NCI-H146 treated with DMSO at 0.1 percent for 48 hours (cell line): Measurements from ENCODE around the gene TFDP1.

Experiments
- DNase-seq: peaks from one replicate; lab custom pipeline; 2025; ENCODE audit not compliant: unreplicated experiment; lab: John Stamatoyannopoulos, UW

The TFDP1 gene

DNA sequence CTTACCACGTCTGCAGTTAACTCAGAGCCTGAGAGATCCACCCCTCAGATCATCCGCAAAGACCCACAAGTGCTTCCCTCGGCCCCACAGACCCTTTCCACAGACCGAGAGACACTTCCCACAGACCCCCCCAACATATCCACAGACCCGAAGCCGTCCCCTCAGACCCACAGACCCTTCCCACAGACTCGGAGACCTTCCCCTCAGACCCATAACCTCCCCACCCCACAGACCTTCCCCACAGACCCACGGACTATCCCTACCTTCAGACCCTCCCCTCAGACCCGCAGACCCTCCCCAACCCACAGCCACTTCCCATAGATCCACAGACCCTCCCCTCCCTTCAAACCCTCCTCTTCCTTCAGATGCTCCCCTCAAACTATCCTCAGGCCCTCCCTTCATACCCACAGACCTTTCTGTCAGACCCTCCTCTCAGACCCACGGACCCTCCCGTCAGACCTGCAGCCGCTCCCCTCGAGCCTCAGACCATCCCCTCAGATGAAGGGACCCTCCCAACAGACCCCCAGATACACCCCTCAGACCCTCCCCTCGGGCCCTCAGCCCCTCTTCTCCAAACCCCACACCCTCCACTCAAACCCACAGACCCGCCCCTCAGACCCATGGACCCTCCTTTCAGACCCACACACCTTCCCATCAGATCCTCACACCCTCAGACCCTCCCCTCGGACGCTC, 20.1 kb upstream of the TFDP1 start:
- DNase-seq = no peak

DNA sequence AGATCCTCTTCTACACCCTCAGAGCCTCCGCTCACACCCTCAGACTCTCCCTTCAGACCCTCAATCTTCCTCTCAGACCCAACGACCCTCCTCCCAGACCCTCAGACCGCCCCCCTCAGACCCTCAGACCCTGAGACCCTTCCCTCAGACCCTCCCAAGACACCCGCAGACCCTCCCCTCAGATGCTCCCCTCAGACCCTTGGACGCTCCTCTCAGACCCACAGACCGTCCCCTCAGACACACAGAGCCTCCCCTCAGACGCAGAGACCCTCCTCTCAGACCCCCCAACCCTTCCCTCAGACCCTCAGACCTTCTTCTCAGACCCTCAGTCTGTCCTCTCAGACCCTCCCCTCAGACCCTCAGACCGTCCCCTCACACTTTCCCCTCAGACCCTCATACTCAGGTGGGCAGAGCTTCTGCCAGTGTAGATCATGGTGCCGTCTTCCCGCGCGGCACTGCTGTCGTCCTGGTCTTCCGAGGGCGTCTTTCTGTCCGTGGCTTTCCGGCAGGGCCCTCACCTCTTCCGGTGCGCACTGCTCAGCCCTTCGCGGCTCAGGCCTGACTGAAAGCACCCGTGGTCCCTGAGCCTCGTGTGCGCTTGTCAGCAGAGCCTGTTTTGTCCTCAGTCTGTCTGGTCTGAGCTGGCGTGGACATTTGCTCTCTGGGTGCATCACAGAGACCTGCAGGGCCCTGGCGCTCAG, 18.9 kb upstream of the TFDP1 start:
- DNase-seq = no peak

DNA sequence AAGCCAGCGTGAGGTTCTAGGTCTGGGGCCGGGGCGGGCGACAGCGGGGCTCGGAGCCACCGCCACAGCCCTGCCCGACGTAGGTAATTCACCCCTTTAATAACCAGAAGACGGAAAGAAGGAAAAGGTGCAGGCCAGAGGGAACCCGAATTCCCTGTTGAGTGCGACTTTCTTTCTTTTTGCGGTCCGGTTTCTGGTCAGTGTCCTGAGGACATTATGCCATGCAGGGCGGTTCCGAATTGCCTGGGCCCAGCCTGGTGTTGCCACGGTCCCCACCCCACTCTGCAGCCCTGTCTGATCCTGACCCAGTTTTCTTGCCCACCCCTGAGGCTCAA, 18.4 kb upstream of the TFDP1 start:
- DNase-seq = no peak

DNA sequence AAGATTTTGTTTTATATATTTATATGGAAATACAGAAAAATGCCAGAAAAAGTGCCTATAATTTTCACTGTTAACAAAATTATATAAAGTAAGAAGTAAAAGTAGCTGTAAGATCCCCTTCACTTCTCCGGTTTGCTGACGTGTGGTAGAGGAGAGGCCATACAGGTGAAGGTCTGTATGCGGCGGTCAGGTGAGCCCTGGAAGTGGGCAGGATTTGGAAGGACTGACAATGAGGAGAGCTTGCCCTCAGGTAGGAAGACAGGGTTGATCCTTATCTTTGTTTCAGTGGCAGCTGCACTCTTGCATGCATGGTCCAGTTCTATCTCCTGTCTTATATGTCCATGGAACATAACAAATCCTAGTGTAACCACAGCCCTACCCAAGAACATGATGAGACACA, 16.9 kb upstream of the TFDP1 start:
- no peak for DNase-seq

DNA sequence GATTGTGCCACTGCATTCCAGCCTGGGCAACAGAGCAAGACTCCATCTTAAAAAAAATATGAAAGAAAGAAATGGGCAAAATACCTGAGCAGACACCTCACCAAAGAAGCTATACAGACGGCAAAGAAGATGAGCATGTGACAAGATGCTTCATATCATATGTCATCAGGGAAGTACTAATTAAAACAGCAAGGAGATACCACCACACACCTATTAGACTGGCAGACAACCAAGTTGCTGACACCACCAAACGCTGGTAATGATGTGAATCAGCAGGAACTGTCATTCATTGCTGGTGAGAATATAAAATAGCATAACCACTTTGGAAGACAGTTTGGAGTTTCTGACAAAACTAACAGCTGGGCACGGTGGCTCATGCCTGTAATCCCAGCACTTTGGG, 11.5 kb upstream of the TFDP1 start:
- no peak for DNase-seq

DNA sequence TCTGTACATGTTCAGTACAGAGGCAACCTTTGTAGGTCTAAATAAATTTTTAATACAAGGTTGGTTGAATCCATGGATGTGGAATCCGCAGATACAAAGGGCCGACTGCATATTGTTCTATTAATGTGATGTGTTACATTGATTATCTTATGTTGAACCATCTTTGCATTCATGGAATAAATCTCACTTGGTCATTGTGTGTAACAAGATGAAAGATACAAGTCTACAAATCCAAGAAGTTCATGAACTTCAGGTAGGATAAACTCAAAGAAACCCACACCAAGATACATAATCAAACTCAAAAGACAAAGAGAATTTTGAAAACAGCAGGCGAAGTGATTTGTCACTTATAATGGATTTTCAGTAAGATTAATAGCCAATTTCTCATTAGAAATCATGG, 8.0 kb upstream of the TFDP1 start:
- no peak for DNase-seq

DNA sequence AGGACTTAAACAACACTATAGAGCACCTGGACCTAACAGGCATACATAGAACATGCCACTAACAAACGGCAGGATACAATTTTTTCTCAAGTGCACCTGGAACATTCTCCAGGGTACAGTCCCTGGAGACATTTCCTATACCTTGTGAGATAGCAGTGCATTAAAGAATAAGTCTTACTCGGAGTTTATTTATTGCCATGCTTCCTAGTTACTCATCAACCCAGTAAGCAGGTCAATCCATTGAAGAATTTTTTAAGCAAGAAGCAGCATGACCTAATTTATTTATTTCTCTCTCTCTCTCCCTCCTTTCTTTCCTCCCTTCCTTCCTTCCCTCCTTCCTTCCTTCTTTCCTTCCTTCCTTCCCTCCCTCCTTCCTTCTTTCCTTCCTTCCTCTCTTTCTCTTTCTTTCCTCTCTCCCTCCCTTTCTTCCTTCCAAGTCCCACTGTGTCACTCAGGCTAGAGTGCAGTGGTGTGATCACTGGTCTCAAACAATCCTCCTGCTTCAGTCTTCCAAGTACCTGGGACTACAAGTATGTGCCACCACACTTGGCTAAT, 6.6 kb upstream of the TFDP1 start:
- DNase-seq = no peak

DNA sequence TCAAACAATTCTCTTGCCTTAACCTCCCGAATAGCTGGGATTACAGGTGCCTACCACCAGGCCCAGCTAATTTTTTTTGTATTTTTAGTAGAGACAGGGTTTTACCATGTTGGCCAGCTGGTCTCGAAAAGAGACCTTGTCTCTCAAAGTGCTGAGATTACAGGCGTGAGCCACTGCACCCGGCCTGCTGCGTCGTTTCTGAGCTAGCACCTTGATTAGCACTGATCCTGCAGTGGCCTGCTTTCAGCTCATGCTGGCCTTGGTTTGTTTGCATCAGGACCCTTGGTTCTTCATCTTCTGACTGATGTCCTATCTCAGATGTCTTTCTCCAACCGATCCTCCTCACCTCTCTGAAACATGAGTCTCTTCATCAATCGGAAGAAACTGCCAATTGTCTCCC, 4.9 kb upstream of the TFDP1 start:
- DNase-seq = no peak

DNA sequence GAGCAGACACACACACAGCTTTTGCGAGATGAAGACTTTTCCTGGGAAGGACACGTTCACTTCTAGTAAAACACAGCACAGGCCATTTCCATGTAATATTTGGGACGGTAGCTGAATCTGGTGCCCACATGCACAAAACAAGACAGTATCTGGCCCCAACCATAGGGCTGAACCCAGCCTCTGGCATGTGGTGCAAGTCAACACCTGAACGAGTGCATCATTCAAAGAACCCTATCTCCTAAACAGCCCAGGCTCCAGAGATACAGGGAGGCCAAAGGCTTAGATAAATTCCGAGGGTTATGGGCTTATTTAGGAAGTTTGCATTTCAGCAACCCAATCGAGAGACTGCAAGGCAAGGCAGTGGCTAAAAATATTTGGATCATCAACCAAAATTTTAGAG, 2.7 kb upstream of the TFDP1 start:
- DNase-seq = no peak

DNA sequence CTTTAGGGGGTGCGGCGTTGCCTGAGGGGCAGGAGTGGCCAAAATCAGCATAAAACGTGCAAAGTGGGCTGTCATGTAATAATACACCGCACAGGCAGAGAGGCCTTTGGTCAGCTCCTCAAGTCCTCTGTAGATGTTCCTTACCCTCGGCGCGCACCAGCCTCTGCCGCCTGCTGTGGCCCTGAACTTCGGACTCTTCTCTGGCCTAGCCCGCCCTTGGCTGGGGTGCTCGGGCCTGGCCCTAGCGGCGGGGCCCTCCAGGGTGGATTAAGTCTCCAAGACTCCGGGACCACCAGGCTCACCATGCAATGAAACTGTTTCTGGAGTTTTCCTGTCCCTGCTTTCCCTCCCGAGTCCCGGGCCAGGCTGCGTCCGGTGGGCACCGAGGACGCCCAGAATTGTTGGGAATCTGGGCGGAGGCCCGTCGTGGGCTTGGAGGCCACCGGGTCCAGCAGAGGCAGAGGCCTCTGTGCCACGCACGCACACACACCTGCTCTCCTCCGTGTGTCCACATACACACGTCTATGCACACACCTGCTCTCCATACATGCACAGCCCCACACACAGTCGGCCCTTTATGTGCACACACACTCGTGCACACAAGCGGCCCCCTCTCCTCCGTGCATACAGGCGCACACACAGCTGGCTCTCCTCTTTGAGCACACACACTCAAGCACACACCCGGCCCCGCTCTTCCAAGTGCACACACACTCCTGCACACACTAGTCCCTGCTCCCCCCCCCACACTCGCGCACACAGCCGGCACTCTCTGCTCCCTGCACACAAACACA, 1.5 kb upstream of the TFDP1 start:
- DNase-seq = no peak

DNA sequence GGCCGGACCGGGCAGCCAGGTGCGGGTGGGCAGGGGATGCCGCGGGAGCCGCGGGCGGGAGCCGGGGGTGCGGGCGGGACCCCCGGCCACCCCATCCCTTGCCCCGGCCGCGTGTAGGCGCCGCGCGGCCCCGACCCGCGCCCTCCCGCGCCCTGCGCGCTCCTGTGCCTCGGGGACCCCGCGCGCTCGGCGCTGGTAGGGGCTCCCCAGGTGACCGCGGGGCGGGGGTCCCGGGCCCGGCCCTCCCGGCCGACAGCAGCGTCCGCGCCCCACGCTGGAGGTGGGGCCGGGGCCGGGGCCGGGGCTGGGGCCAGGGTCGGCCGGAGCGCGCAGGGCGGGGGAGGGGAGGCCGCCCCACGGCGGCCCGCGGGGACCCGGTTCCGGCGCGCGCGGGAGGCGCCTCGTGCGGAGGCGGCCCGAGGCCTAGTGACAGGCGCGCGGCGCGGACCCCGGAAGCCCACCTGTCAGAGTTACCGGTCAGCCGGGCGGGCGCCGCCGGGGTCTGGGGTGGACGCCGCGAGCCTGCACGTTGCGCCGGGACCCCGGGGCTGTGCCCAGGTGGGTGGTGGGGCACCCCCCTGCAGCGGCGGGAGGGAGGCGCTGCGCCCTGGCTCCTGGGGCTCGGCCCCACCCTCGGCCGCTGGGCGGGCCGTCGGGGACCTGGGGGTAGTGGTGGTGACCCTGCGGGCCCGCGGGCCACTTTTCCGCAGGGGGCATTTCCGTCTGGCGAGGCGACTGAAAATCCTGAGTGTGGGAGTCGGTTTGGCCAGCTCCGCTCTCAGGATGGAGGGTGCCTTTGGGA, 518 bp downstream of the TFDP1 start:
- DNase-seq = peak; percentile 36

DNA sequence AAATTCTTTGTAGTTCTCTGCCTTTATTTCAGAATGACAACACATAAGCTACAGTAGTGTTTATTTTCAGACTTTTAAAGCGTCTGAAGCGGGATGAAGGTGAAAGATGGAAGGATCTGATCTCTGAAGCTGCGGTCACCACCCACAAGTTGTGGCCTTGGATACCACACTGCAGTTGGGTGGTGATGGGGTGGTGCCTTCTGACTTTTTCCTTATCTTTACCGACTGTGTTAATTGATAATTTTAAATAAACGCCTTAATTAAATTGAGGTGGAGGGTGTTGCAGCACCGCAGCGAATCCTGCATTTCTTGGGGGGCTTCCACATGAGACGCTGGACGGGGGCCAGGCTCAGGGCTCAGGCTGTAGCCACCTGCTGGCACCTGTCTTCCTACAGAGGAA, 1.3 kb downstream of the TFDP1 start:
- no peak for DNase-seq

DNA sequence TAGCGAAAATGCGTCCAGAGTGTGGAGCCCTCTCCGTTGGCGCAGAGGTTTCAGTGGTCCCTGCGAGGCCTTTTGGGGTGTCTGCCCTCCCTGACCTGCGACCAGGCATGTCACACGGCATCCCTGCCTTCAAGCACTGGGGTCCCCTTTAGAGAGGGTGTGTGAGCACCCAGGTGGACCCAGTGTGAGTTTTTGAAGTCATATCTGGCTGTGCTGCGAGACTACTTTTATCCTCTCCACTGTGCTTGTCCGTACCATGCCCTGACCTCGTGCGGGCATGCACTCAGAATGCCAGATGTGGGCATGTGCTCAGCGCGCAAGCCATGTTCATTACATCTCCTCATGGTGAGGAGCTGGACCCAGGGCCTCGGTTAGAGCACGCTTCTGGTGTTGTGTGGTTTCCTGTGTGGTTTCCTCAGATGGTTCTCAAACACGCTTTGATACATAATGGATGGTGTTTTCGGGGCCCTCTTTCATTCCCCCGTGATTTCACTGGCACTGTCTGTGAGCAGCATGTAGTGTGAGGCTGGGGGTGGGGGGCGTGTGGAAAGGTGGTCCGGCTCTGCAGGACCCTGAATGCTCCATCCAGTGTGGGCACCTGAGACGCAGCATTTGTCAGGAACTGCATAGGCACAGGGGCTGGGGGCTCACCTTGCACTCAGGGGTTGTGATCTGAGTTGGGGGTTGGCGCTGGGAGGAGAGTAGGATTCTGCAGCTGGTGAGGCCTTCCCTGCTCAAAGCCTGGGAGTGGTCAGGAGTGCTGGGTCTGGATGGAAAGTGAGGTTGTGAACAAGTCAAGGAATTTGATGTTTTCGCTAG, 2.3 kb downstream of the TFDP1 start:
- DNase-seq = no peak

DNA sequence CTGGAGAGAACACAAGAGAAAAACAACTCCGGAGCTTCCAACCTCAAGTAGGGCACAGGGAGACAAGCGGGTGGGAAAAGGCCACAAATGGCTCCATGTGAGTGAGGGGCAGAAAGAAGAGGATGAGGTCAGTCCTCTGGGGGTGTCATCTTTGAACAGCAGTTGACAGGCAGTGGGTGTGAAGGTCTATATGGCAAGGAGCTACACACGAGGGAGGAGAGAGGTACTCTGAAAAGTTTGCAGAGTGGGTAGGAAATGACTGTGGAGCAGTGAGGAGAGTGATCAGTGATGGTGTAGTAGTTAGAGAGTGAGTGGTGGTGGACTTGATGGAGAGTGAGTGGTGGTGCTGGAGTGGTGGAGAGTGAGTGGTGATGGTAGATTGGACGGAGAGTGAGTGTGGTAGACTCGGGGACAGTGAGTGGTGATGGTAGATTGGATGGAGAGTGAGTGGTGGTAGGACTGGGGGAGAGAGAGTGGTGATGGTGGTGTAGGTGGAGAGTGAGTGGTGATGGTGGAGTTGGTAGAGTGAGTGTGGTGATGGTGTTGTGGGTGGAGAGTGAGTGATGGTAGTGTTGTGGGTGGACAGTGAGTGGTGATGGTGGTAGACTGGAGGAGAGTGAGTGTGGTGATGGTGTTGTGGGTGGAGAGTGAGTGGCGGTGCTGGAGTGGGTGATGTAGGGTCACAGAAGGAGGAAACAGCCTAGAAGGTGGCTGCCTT, 4.0 kb downstream of the TFDP1 start:
- no peak for DNase-seq

DNA sequence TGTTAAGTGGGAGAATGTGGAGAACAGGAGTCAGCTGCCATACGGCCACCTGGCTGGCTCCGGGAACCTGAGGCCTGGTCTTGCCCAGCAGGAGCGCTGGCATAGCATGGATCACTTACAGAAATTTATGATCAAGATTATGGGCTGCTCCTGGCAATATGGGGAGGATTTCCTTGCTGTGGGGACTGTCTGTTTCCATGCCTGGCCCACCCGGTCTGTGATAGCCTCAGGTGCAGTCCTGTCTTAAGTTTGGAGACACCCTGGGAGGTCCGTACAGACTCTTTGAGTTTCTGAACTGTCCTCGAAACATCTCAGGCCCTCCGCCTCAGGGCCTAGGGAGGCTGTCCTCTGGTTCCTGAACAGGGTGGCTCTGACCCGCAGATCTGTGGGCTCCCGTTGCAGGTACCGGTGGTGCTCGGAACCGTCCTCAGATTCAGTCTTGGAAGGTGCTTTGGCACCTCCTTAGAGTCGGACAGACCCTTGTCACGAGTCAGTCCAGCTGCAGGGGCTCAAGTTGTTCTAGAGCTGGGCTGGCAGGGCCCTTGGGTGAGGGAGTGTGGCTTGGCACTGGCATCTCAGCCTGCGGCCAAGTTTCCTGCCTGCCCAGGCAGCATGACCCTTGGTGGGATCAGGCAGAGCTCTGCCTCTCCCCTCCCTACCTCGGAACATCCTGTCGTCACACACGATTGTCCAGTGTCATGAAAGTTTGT, 4.9 kb downstream of the TFDP1 start:
- DNase-seq = no peak

DNA sequence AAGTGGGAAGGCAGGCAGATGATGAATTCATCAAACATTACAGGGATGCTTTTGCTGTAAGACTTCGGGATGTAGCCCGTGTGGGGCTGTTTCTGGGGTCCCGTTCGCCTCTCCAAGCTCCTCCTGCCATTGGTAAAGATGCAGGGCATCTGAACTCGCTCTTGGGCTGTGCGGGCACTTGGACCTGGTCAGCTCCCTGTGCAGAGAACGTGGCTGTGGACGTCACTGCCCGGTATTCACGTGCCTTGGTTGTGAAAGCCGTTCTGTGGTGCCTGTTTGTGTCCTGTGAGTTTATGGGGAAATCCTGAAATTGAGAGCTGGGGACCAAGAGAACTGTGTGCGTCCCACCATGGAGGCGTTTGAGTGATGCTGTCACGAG, 5.4 kb downstream of the TFDP1 start:
- DNase-seq = no peak

DNA sequence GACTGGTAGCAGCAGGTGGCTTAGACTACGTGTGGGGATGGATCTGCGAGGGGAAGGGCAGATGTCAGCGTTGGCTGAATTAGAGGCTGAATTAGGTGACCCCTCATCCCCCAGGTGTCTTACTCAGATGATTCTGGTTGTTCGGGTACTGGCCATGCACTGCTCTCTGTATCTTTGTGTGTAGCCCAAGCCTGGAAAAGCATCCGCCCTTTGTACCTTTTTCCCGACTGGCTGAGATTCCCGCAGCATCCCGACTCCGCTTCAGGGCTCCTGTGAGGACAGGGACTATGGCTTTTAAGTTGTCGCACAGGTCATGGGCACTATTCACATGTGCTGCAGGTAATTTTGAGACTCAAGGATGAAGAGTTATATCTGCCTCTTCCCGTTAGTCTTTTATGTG, 7.2 kb downstream of the TFDP1 start:
- no peak for DNase-seq

DNA sequence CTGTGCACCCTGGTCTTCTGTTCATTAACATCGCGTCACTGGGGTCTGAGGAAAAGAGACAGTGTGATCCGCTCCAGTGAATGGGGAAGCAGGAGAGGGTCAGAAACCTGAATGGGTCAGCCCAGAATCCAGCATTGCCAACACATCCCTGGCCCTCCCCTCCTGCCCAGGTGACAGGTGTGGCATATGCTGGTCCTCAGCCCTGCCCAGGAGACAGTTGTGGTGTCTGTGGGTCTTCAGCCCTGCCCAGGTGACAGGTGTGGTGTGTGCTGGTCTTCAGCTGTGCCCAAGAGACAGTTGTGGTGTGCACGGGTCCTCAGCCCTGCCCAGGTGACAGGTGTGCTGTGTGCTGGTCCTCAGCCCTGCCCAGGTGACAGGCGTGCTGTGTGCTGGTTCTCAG, 8.0 kb downstream of the TFDP1 start:
- no peak for DNase-seq
